H9 (cell line): Measurements from ENCODE around the gene LMF1. TPM values are rescaled to one million over a fixed set of nuclear protein-coding genes. Genes with fewer than 3 reads are reported as not detected.

Experiments used
- DNase-seq: peaks from one replicate; pipeline ENCODE4 v3.0.0-alpha.2; 2017
- H2AFZ ChIP-seq: one replicate; pipeline ENCODE4 v1.6.1; 2013; ENCODE audit warnings: mild to moderate bottlenecking, low read length, control low read depth, moderate library complexity
- H2AK5ac ChIP-seq: 2 replicates; pipeline ENCODE4 v1.6.1; 2013; ENCODE audit warnings: low read length, control low read depth, mixed read lengths; ENCODE audit not compliant: insufficient read length
- H2BK120ac ChIP-seq: one replicate; pipeline ENCODE4 v1.6.1; 2013; ENCODE audit warnings: low read depth, mild to moderate bottlenecking, low read length, control low read depth, inconsistent platforms; ENCODE audit not compliant: poor library complexity, severe bottlenecking
- H2BK12ac ChIP-seq: 2 replicates; pipeline ENCODE4 v1.6.1; 2013; ENCODE audit warnings: low read length, control low read depth, mixed read lengths, low read depth; ENCODE audit not compliant: insufficient read length
- H2BK15ac ChIP-seq: 2 replicates; pipeline ENCODE4 v1.6.1; 2013; ENCODE audit warnings: low read depth, low read length, control low read depth
- H2BK20ac ChIP-seq: one replicate; pipeline ENCODE4 v1.6.1; 2013; ENCODE audit warnings: low read depth, mild to moderate bottlenecking, low read length, control low read depth, inconsistent platforms; ENCODE audit not compliant: poor library complexity, severe bottlenecking
- H2BK5ac ChIP-seq: 2 replicates; pipeline ENCODE4 v1.6.1; 2013; ENCODE audit warnings: low read length, control low read depth, mixed read lengths; ENCODE audit not compliant: insufficient read length
- H3K14ac ChIP-seq: 2 replicates; pipeline ENCODE4 v1.6.1; 2013; ENCODE audit warnings: low read length, control low read depth; ENCODE audit not compliant: insufficient read depth
- H3K18ac ChIP-seq: 2 replicates; pipeline ENCODE4 v1.6.1; 2013; ENCODE audit warnings: low read depth, mild to moderate bottlenecking, mixed read lengths, low read length, control low read depth; ENCODE audit not compliant: insufficient read length
- H3K23ac ChIP-seq: 2 replicates; pipeline ENCODE4 v1.6.1; 2013; ENCODE audit warnings: low read length, control low read depth, mixed read lengths, low read depth; ENCODE audit not compliant: insufficient read length
- H3K23me2 ChIP-seq: 2 replicates; pipeline ENCODE4 v1.6.1; 2013; ENCODE audit warnings: low read depth, mild to moderate bottlenecking, mixed read lengths, low read length, control low read depth; ENCODE audit not compliant: insufficient read length, poor library complexity, severe bottlenecking
- H3K27ac ChIP-seq: 2 replicates; pipeline ENCODE4 v1.5.1; 2013; ENCODE audit warnings: low read length, control low read depth, mixed read lengths, low read depth; ENCODE audit not compliant: insufficient read length
- H3K27me3 ChIP-seq: 2 replicates; pipeline ENCODE4 v1.6.1; 2013; ENCODE audit warnings: low read length, control low read depth, inconsistent platforms; ENCODE audit not compliant: insufficient read depth
- H3K4ac ChIP-seq: 2 replicates; pipeline ENCODE4 v1.6.1; 2013; ENCODE audit warnings: low read depth, mild to moderate bottlenecking, control low read depth, inconsistent platforms, low read length, moderate library complexity
- H3K4me1 ChIP-seq: 2 replicates; pipeline ENCODE4 v1.6.1; 2013; ENCODE audit warnings: low read length, control low read depth, inconsistent platforms; ENCODE audit not compliant: insufficient read depth
- H3K4me2 ChIP-seq: 2 replicates; pipeline ENCODE4 v1.6.1; 2013; ENCODE audit warnings: low read length, control low read depth, mixed read lengths; ENCODE audit not compliant: insufficient read length, insufficient read depth
- H3K56ac ChIP-seq: 2 replicates; pipeline ENCODE4 v1.6.1; 2013; ENCODE audit warnings: low read depth, mild to moderate bottlenecking, mixed read lengths, low read length, control low read depth; ENCODE audit not compliant: insufficient read length
- H3K79me1 ChIP-seq: 2 replicates; pipeline ENCODE4 v1.6.1; 2013; ENCODE audit warnings: low read depth, mild to moderate bottlenecking, moderate library complexity, low read length, control low read depth, inconsistent platforms; ENCODE audit not compliant: insufficient read depth, poor library complexity, severe bottlenecking
- H3K79me2 ChIP-seq: 2 replicates; pipeline ENCODE4 v1.6.1; 2013; ENCODE audit warnings: low read length, control low read depth, inconsistent platforms; ENCODE audit not compliant: insufficient read depth
- H3K9ac ChIP-seq: 2 replicates; pipeline ENCODE4 v1.6.1; 2013; ENCODE audit warnings: low read length, control low read depth, mixed read lengths; ENCODE audit not compliant: insufficient read length; ENCODE audit errors: extremely low read depth
- H3K9me3 ChIP-seq: one replicate; pipeline ENCODE4 v1.6.1; 2013; ENCODE audit warnings: low read depth, low read length, inconsistent platforms; ENCODE audit not compliant: control insufficient read depth
- H3T11ph ChIP-seq: one replicate; pipeline ENCODE4 v1.6.1; 2013; ENCODE audit warnings: mild to moderate bottlenecking, low read length, control low read depth, inconsistent platforms
- H4K20me1 ChIP-seq: one replicate; pipeline ENCODE4 v1.6.1; 2013; ENCODE audit not compliant: control insufficient read depth, insufficient read length, insufficient read depth
- H4K5ac ChIP-seq: 2 replicates; pipeline ENCODE4 v1.6.1; 2013; ENCODE audit warnings: low read depth, mild to moderate bottlenecking, mixed read lengths, low read length, control low read depth; ENCODE audit not compliant: insufficient read length
- H4K8ac ChIP-seq: replicated peaks from 2 replicates; pipeline ENCODE4 v1.6.1; 2013; ENCODE audit warnings: low read length, control low read depth, mixed read lengths, low read depth; ENCODE audit not compliant: insufficient read length
- H4K91ac ChIP-seq: 2 replicates; pipeline ENCODE4 v1.6.1; 2013; ENCODE audit warnings: low read depth, mild to moderate bottlenecking, moderate library complexity, mixed read lengths, low read length, control low read depth; ENCODE audit not compliant: insufficient read length
- H3K27ac Mint-ChIP-seq, 3 experiments: 2 replicates in 2 of 3; 3 replicates in 1 of 3; pipeline ENCODE4 v1.8.0; 2020 to 2021; ENCODE audit warnings: mixed read lengths in 3 of 3, mild to moderate bottlenecking in 1 of 3, moderate library complexity in 1 of 3
- H3K27me3 Mint-ChIP-seq: 2 replicates; pipeline ENCODE4 v1.8.0; 2021; ENCODE audit warnings: low read depth, mild to moderate bottlenecking, moderate library complexity, mixed read lengths
- H3K36me3 Mint-ChIP-seq, 3 experiments: 2 replicates in 2 of 3; 3 replicates in 1 of 3; pipeline ENCODE4 v1.8.0; 2020 to 2021; ENCODE audit warnings: low read depth in 3 of 3, mixed read lengths in 3 of 3; ENCODE audit not compliant: insufficient read depth in 1 of 3
- H3K4me1 Mint-ChIP-seq, 2 experiments: 2 replicates each; pipeline ENCODE4 v1.8.0; 2020; ENCODE audit warnings: mixed read lengths in 2 of 2
- H3K4me3 Mint-ChIP-seq, 2 experiments: 2 replicates in 1 of 2; 3 replicates in 1 of 2; pipeline ENCODE4 v1.8.0; 2020 to 2021; ENCODE audit warnings: mild to moderate bottlenecking in 2 of 2, mixed read lengths in 2 of 2, moderate library complexity in 1 of 2
- H3K9me3 Mint-ChIP-seq, 2 experiments: 2 replicates in 1 of 2; 3 replicates in 1 of 2; pipeline ENCODE4 v1.8.0; 2020; ENCODE audit warnings: mild to moderate bottlenecking in 2 of 2, mixed read lengths in 2 of 2, moderate library complexity in 1 of 2
- WGBS: extraction: QIAGEN DNeasy Blood & Tissue Kit; methylation state at CpG from one replicate; pipeline ENCODE4 v1.1.7; 2013; ENCODE audit warnings: missing lambda C conversion rate, low lambda C conversion rate, mixed read lengths; ENCODE audit not compliant: insufficient read length; ENCODE audit errors: extremely low coverage; 5-methylcytosine and 5-hydroxymethylcytosine counted together
- total RNA-seq: library from RNA; stranded (reverse); gene quantifications from 2 replicates; pipeline ENCODE4 v1.2.1, GENCODE V29; 2021
- TF ChIP-seq, protein P1 (sequence below): fragments of 200-600 bp; sonication (generic); conservative IDR thresholded peaks from 3 replicates; pipeline ENCODE4 v1.8.0; 2021; ENCODE audit warnings: antibody characterized with exemption, mild to moderate bottlenecking

Gene LMF1
- total RNA-seq, 1 experiment from 2014 or later = 7.1 TPM

- Histone ChIP-seq H2BK15ac (no peak overlapping the region), H3K9ac (no peak overlapping the region), H2BK5ac (no peak overlapping the region), H2BK20ac (no peak overlapping the region), H3K14ac (no peak overlapping the region), H4K8ac (no peak overlapping the region), H3K79me2 (no peaks in the 10 kb centered on the region), H2AK5ac (no peak overlapping the region), H3K23ac (no peak overlapping the region), H4K91ac (no peak overlapping the region), H3K4me1 (no peaks in the 10 kb centered on the region), H3K27ac (no peak overlapping the region), H2AFZ (no peak overlapping the region), H4K20me1 (no peaks in the 10 kb centered on the region), H4K5ac (no peak overlapping the region), H3K4ac (no peak overlapping the region; the same call in 1 of the 2 replicates), H3K23me2 (no peaks in the 10 kb centered on the region), H3K56ac (no peak overlapping the region), H3K18ac (peak overlapping the region; percentile 3), H3K27me3 (no peaks in the 10 kb centered on the region), H2BK12ac (no peak overlapping the region), H3K4me2 (no peak overlapping the region), H2BK120ac (no peak overlapping the region), H3K9me3 (no peaks in the 10 kb centered on the region), H3K79me1 (no peaks in the 10 kb centered on the region), H3T11ph (no peak overlapping the region)
- peaks cover 21 to 25% of the 10 kb centered on the region in 2 experiments for H3K9me3 Mint-ChIP-seq
- no peaks in the 10 kb centered on the region for H3K4me1 Mint-ChIP-seq
- no peaks in the 10 kb centered on the region for H3K27me3 Mint-ChIP-seq
- H3K4me3 Mint-ChIP-seq = no peak overlapping the region
- H3K27ac Mint-ChIP-seq = no peak overlapping the region; a peak in 1 of 7 replicates
- peaks cover 12 to 19% (median 15%) of the 10 kb centered on the region in 3 experiments; a peak in 5 of 7 replicates for H3K36me3 Mint-ChIP-seq
- DNase-seq = no peak
- no CpG with 5 or more reads among the region's 8 CpGs for WGBS
- TF ChIP-seq, protein P1, sequence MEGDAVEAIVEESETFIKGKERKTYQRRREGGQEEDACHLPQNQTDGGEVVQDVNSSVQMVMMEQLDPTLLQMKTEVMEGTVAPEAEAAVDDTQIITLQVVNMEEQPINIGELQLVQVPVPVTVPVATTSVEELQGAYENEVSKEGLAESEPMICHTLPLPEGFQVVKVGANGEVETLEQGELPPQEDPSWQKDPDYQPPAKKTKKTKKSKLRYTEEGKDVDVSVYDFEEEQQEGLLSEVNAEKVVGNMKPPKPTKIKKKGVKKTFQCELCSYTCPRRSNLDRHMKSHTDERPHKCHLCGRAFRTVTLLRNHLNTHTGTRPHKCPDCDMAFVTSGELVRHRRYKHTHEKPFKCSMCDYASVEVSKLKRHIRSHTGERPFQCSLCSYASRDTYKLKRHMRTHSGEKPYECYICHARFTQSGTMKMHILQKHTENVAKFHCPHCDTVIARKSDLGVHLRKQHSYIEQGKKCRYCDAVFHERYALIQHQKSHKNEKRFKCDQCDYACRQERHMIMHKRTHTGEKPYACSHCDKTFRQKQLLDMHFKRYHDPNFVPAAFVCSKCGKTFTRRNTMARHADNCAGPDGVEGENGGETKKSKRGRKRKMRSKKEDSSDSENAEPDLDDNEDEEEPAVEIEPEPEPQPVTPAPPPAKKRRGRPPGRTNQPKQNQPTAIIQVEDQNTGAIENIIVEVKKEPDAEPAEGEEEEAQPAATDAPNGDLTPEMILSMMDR = no peak
Measured at GRCh38 chr16:946048-946395, 24.8 kb downstream of the LMF1 start.
